CD4-positive, alpha-beta T cell treated with Interleukin-15 for 1 hour (primary cell): ENCODE results near the gene SESTD1.
"Not testable (repeated sequence)": the region's sequence is repeated elsewhere in the genome, so short reads cannot be mapped to it uniquely, and the experiment has no call there.

ENCODE experiments used
- DNase-seq: peaks from one replicate; pipeline ENCODE4 v3.0.0-alpha.2; 2020

The SESTD1 gene

DNA sequence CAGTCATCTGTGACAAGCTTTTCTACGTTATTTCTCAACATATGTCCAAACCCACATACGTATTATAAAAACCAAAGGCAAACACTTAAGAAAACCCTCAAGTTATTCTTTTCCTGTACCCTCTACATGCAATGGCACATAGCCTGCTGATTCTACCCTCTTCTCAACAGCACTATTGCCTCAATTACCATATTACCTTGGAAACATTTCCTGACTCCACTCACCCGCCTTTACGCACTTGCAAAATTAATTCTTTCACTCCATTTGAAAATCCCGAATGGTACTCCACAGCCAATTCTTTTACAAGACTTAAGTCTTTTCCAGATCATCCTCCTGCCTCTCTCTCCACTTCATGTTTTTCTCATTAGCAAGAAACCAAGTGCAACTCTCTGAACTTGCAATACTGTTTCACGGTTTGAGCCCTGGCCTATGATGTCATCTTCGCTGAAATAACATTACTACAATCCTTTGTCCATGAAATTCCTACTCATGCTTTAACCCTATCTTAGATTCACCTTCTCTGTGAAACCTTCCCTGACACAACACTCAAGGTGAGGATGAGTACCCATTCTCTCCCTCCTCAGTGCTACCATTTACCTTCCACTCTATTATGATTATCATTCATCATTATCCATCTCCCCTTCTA is 29.0 kb downstream of the SESTD1 start:
- DNase-seq = no peak

DNA sequence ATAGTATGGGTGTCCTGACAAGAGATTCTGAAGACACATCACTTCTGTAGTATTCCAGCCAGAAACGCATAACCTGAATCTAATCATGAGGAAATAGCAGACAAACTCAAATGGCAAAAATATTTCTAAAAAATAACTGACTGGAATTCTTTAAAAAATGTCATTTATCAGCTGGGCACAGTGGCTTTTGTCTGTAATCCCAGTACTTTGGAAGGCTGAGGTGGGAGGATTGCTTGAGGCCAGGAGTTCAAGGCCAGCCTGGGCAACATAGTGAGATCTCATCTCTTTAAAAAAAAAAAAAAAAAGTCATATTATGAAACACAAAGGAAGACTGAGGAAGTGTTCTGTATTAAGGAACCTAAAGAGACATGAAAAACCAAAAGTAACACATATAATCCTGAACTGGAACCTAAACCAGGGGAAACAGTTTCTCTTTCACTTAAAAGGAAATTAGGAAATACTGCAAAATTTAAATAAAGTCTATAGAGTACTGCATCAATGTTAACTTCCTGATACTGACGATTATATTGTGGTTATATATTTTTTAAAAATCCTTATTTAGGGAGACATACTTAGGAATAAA is 29.9 kb downstream of the SESTD1 start:
- no peak for DNase-seq

DNA sequence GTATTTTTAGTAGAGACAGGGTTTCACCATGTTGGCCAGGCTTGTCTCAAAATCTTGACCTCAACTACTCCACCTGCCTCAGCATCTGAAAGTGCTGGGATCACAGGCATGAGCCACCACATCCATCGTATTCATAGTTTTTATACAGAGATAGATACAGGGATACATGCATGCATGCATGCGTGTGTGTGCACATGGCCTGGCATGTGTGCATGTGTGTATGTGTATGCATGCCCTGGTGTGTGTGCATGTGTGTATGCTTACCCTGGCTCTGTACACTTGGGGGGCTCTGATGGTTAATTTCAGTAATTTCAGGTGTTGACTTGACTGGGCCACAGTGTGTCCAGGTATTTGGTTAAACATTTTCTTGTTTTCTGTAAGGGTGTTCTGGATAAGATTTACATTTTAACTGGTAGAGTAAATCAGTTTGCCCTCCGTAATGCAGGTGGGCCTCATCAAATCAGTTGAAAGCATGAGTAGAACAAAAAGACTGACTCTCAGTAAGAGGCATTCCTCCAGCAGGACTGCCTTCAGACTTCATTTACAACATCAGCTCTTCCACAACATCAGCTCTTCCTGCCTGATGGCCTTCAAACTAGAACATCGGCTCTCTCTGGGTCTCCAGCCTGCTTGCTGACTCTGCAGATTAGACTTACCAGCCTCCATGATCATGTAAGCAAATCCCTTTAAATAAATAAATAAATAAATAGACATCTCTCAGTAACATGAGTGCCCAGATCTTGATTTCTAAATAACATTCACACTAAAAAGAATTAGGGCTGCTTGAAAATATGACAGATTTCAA is 30.8 kb downstream of the SESTD1 start:
- DNase-seq = no peak

DNA sequence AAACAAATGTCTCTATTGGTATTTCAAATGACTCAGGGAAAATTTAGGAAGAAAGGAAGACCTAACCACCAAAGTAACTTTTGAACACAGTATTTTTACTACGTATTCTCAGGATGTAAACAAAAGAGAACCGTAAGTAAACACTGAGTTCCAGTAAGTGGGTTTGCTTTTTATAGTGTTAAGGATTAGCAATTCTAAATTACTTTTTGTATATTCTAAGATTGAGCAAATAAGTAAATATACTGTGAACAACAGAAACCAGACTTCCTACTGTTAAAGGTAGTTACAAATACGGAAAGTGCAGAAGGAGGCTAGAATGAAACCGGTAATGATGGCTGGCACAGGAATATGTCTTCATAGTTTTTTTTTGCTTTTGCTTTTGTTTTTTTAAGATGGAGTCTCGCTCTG is 31.5 kb downstream of the SESTD1 start:
- DNase-seq = no peak

DNA sequence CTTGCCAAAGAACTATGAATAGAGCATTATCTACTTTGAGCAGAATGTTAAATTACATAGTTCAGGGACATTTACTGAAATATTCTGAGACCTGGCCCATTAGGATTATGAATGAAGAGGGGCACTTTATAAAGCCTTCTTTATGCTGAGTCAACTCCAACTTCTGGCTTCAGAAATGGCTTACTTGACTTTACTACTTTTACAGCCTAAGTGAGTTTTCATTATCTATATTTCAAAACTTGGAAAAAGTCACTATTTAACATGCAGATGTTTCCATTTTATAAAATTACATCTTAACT is 37.7 kb downstream of the SESTD1 start:
- no peak for DNase-seq

DNA sequence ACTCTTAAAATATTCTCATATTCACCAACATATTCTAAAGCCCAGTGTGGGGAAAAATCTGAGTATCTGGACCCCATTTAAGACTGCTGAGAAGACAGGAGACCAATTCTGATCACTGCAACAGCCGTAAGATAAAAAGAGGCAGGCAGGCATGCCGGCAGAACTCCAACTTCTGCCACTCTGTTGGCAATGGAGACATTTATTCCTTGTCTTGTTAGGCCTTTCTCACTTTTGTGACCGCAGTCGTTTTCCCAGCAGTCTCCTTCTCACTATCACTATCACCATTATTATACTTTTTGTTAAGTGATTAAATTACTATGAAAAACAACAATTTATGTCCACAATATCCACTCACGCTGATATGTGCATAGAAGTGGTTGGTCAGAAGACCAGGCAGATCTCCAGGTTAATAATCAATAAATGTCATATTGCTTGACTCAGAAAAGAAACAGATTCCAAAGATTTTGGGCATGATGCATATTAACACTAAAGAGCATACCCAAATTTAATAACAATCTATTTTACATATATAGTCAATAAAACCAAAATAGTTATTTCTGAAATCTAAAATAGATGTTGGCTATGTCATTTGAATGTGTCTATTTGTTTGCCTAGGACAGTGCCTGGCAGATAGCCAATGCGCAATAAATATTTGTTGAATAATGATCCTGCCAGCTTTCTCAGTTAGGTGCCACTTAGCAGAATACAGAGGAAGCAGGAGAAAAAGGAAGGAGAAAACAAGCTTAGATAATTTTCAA is 38.2 kb downstream of the SESTD1 start:
- DNase-seq = no peak

DNA sequence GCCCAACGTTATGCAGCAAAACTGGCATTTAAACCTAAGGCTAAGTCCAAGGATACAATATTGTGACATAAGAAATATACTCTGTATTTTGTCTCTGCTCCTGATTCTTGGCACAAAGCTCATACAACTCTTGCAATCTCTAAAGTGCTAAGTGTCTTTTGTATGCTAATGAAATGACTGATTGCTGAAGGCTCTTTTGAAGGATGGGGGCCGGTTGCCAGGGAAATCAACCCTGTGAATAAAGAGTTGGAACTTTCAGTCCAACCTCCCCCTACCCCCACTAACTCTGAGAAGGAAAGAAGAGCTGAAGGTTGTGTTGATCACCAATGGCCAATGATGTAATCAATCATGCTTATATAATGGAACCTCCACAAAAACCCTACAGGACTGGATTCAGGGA is 40.3 kb downstream of the SESTD1 start:
- DNase-seq = no peak

DNA sequence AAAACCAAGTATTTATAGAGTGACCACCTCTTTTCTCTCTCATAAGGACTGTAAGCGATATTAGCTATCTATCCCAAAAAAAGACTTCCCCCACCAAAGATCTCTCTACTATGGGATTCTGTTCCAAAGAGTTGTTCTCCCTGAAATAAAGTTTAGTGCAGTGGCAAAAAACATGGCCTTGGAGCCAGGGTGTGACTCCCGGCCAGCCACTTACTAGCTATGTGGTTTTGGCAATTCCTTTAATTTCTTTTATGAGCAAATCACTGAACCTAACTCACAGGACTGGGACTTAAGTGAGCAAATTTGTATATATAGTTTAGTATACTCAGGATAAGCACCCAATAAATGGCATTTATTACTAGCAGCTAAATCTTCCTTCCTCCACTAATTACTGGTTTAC is 42.6 kb downstream of the SESTD1 start:
- DNase-seq = no peak

DNA sequence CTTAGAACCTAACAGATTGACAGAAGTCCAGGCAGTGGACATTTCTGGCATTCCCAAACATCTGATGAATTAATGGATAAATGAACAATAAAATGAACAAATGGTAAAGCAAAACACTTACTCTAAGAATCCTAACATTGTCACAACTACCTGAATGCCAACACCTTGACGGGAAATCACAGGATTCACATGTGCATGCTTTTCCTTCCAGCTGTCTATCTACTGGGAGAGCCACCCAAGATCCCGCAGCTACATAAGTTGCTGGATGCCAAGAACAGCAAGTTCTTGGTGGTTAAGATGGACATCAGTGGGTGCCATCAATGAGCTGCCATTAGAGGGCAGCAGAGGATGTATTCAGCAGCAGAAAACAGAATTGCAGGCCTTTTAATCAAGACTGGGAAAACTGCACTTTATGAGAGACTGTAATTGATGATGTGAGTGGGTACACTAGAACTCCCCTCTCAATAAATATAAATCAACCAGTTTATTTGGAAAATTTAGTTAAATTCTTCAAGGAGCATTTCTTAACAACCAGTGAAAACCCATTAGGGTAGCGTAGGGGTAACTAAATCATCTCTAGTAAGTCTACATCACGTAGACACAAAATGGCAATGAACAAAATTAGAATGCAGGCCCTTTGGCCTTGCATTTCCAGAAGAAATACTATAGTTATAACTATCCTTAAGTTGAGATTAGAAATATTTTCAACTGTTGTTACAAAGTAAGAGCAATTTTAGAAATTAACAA is 45.6 kb downstream of the SESTD1 start:
- peak; percentile 54 for DNase-seq

DNA sequence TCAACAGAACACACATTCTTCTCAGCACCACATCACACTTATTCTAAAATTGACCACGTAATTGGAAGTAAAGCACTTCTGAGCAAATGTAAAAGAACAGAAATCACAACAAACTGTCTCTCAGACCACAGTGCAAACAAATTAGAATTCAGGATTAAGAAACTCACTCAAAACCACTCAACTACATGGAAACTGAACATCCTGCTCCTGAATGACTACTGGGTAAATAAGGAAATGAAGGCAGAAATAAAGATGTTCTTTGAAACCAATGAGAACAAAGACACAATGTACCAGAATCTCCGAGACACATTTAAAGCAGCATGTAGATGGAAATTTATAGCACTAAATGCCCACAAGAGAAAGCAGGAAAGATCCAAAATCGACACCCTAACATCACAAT is 50.0 kb downstream of the SESTD1 start:
- not testable (repeated sequence) for DNase-seq

DNA sequence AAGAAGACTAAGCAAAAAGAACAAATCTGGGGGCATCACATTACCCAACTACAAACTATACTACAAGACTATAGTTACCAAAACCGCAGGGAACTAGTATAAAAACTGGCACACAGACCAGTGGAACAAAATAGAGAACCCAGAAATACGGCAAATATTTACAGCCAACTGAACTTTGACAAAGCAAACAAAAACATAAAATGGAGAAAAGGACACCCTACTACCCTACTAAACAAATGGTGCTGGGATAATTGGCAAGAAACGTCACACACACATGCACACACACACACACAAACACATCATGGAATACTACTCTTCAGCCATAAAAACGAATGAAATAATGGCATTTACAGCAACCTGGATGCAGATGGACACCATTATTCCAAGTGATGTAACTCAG is 53.3 kb downstream of the SESTD1 start:
- DNase-seq = no peak

DNA sequence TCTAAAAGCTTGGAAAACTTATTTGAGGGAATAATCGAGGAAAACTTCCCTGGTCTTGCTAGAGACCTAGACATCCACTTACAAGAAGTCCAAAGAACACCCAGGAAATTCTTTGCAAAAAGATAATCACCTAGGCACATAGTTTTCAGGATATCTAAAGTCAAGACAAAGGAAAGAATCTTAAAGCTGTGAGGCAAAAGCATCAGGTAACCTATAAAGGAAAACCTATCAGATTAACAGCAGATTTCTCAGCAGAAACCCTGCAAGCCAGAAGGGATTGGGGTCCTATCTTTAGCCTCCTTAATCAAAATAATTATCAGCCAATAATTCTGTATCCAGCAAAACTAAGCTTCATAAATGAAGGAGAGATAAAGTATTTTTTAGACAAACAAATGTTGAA is 56.4 kb downstream of the SESTD1 start:
- DNase-seq = not testable (repeated sequence)

DNA sequence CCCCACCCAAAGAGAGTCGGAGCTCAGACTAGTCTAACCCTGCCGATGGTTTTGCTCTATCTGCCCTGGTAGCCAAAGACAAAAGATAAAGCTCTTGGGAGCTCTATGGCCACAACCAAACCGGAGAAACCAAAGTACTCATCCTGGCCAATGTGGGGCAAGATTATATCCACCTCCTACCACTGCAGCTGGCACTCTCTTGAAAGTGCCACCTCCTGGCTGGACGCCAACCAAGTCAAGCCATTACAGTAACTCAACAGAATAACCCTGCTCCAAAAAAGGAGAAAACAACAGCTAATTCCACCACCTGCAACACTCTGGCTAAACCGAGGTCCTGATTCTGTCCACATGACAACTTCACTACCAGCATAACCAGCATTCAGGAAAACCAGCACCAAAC is 57.6 kb downstream of the SESTD1 start:
- no peak for DNase-seq

DNA sequence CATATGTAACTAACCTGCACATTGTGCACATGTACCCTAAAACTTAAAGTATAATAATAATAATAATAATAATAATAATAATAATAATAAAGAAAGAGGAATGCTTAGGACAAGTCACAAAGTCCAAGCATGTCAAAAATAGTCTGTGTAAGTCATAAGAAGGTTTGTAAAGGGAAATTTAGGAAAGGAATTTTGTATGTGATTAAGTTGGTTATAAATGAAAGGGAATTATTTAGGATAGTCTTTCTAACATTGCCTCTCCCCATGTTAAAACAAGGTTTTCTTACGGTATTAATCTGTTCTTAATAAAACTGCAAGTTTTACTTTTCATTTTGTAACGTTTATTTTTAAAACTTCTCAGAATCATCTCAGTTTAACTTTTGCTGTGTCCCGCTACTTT is 62.8 kb downstream of the SESTD1 start:
- DNase-seq = no peak

DNA sequence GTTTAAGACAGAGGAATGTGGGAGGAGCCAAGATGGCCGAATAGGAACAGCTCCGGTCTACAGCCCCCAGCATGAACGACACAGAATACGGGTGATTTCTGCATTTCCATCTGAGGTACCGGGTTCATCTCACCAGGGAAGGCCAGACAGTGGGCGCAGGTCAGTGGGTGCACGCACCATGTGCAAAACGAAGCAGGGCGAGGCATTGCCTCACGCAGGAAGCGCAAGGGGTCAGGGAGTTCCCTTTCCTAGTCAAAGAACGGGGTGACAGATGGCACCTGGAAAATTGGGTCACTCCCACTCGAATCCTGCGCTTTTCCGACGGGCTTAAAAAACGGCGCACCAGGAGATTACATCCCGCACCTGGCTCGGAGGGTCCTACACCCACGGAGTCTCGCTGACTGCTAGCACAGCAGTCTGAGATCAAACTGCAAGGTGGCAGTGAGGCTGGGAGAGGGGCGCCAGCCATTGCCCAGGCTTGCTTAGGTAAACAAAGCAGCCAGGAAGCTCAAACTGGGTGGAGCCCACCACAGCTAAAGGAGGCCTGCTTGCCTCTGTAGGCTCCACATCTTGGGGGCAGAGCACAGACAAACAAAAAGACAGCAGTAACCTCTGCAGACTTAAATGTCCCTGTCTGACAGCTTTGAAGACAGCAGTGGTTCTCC is 68.6 kb downstream of the SESTD1 start:
- DNase-seq = not testable (repeated sequence)

DNA sequence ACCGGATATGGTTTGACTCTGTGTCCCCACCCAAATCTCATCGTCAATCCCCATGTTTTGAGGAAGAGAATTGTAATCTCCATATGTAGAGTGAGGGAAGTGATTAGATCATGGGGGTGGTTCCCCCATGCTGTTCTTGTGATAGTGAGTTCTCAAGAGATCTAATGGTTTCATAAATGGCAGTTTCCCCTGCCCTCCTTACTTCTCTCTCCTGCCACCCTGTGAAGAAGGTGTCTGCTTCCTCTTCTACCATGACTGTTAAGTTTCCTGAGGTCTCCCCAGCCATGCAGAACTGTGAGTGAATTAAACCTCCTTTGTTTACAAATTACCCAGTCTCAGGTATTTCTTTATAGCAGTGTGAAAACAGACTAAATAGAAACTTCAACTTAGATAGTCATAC is 69.5 kb downstream of the SESTD1 start:
- DNase-seq = no peak

DNA sequence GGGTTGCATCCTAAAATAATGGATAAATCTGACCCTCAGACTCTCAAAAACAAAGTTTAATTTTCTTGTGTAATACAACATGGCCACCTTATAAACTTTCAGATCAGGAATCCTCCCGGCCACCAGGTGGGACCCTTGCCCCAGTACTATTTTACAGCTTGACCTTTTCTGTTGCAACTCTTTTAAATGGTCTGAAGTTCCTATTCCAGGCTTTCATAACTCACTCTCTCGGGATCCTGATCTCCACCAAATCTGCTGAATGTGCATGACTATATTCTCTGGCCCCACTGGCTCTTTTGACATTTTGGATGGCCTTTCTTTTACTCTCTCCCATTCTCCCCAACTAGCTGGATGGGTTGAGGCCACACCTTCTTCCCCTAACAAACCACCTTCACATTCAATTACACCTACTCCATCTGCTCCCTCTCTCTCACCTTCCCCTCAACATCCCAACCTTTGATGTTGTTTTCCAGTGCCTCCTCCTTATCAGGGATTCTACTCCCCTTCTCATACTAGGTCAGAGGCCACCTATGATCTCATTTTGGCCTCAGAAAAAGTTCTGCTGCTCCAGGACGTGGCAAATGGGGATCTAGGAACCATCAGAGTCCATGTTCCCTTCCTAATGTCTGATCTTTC is 70.8 kb downstream of the SESTD1 start:
- DNase-seq = no peak

DNA sequence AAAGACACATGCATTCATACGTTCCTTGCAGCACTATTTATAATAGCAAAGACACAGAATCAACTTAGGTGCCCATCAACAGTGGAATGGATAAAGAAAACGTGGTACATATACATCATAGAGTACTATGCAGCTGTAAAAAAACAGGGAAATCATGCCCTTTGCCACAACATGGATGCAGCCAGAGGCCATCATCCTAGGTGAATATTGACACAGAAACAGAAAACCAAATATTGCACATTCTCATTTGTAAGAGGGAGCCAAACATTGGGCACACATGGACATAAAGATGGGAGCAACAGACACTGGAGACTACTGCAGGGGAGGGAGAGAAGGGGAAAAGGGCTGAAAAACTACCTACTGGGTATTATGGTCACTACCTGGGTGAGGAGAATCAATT is 73.5 kb downstream of the SESTD1 start:
- DNase-seq = no peak

DNA sequence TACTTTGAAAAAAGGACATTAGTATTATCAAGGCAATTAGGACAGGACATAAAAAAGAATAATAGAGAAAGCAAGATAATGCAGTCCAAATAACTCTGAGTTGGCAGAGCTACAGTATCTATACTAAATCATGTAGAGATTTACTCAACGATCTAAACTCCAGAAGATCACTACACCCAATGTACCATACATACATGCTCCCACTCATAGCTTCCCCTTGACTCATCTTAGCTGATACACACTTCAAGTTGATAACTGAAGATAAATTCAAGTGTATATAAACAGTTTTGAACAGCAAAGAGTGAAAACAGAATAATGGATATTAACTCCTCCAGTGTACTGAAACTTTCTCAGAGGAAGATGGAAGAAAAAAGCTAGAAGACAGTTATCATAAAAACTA is 78.5 kb downstream of the SESTD1 start:
- no peak for DNase-seq

DNA sequence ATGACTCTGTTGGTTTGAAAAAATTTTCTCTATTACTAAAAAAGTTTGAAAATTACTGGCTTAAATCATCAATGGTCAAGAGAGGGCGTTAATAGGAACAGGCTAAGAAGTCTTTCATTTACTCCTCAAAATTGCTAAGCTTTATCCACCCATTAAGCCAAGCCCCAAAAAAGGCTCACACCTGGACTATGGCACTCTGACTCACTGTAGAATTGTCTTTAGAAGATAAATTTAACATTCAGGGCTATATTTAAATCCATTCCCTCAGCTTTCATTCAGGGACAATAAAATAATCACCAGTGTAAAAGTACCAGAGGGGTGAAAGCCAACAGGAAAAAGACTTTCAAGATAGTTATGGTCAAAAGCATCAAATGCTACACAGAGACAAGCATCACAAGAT is 80.0 kb downstream of the SESTD1 start:
- no peak for DNase-seq

DNA sequence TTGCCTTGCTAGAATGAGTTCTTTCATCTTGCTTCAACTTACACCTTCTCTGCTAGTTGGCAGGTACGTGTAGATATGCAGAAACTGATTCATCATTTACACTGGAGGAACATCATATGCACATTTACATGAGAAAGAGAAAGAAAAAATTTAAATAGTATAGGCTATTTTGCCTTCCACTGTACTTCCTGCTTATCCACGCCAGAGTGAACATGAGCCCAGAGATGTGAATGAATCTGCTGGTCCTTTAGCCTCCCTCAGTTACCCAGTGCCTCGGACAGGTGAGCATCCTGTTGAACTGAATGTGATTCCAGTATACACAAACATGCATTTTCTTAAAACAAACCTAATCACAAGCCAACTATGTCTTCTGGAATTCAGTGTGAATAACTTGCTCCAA is 83.6 kb downstream of the SESTD1 start:
- no peak for DNase-seq

DNA sequence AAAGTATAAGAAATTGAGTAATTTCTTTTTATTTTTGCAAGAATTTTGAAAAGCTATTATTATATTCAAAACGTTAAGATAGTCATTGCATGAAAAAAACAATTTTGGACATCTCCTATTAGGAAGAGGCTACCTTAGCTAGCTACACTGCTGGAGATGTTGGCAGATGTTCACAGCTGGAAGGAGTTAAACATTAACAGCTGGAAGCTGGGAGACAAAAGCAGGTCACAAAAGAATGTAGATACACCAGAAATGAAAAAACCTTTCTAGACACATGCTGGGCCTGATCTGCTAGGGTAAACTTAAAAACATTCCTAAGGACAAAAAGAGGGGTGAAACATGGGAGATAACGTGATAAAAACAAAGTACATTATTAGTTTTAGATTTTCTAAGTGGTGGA is 84.4 kb downstream of the SESTD1 start:
- no peak for DNase-seq
